IMR-90 (cell line): Measurements from ENCODE around the gene ASF1B. TPM values are rescaled to one million over a fixed set of nuclear protein-coding genes. Genes with fewer than 3 reads are reported as not detected.

Experiments
- ATAC-seq: fragments of 200-7000 bp; cut with Tn5 transposase; 2 replicates; pipeline ENCODE4 v1.9.1; 2020; ENCODE audit warnings: low read depth, mild to moderate bottlenecking, moderate library complexity
- BruUV-seq: library from RNA; stranded (reverse); fragments of 400-500 nt; replicated peaks from 2 replicates; lab custom pipeline; 2021; lab: Mats Ljungman, UMichigan
- CTCF ChIA-PET: fragments of 300-600 bp; formaldehyde crosslinking; extraction: SDS; loops from one replicate; lab custom pipeline; 2021; ENCODE audit warnings: antibody characterized with exemption; lab: Yijun Ruan, JAX
- POLR2A ChIA-PET: fragments of 300-600 bp; sonication (Branson Sonifier 250); formaldehyde crosslinking; loops from one replicate; lab custom pipeline; 2022; ENCODE audit warnings: antibody characterized with exemption; ENCODE audit not compliant: unreplicated experiment; lab: Charles Lee
- DNase-seq: peaks from one replicate; pipeline ENCODE4 v3.0.0; 2013
- H2AFZ ChIP-seq: replicated peaks from 2 replicates; pipeline ENCODE3; 2013; ENCODE audit warnings: low read length, mild to moderate bottlenecking; ENCODE audit not compliant: poor library complexity
- H2AK5ac ChIP-seq: 2 replicates; pipeline ENCODE4 v1.6.1; 2013; ENCODE audit warnings: low read depth, low read length, inconsistent platforms
- H2AK9ac ChIP-seq: replicated peaks from 2 replicates; pipeline ENCODE3; 2013; ENCODE audit warnings: mild to moderate bottlenecking, low read depth, low read length, moderate library complexity; ENCODE audit not compliant: poor library complexity
- H2BK120ac ChIP-seq: 2 replicates; pipeline ENCODE4 v1.6.1; 2013; ENCODE audit warnings: low read depth, low read length, inconsistent platforms
- H2BK15ac ChIP-seq: 3 replicates; pipeline ENCODE4 v1.6.1; 2013; ENCODE audit warnings: low read depth, low read length, inconsistent platforms
- H2BK20ac ChIP-seq: 2 replicates; pipeline ENCODE4 v1.6.1; 2013; ENCODE audit warnings: low read depth, mild to moderate bottlenecking, inconsistent platforms, low read length, moderate library complexity
- H2BK5ac ChIP-seq: 2 replicates; pipeline ENCODE4 v1.6.1; 2013; ENCODE audit warnings: mild to moderate bottlenecking, low read depth, low read length, inconsistent platforms; ENCODE audit not compliant: poor library complexity, severe bottlenecking
- H3K14ac ChIP-seq: replicated peaks from 2 replicates; pipeline ENCODE4 v1.6.1; 2013; ENCODE audit warnings: low read depth, low read length, inconsistent platforms
- H3K18ac ChIP-seq: 2 replicates; pipeline ENCODE4 v1.6.1; 2013; ENCODE audit warnings: low read depth, low read length, control low read depth
- H3K23ac ChIP-seq: 2 replicates; pipeline ENCODE4 v1.6.1; 2013; ENCODE audit warnings: low read depth, low read length, inconsistent platforms
- H3K27ac ChIP-seq: 2 replicates; pipeline ENCODE4 v1.5.1; 2013; ENCODE audit warnings: mild to moderate bottlenecking, control low read depth, low read length; ENCODE audit not compliant: insufficient read depth
- H3K27me3 ChIP-seq: 2 replicates; pipeline ENCODE4 v1.6.1; 2013; ENCODE audit warnings: low read length; ENCODE audit not compliant: control insufficient read depth, insufficient read depth
- H3K36me3 ChIP-seq: 2 replicates; pipeline ENCODE4 v1.6.1; 2013; ENCODE audit warnings: low read length, mixed read lengths; ENCODE audit not compliant: control insufficient read depth, insufficient read depth
- H3K4ac ChIP-seq: 2 replicates; pipeline ENCODE4 v1.6.1; 2013; ENCODE audit warnings: low read depth, low read length, inconsistent platforms
- H3K4me1 ChIP-seq: 2 replicates; pipeline ENCODE4 v1.6.1; 2013; ENCODE audit warnings: low read length, mixed read lengths; ENCODE audit not compliant: control insufficient read depth, insufficient read depth
- H3K4me2 ChIP-seq: 2 replicates; pipeline ENCODE4 v1.6.1; 2013; ENCODE audit warnings: low read depth, mild to moderate bottlenecking, control low read depth, low read length, moderate library complexity
- H3K4me3 ChIP-seq: 2 replicates; pipeline ENCODE4 v1.5.1; 2013; ENCODE audit warnings: low read depth, mild to moderate bottlenecking, control low read depth, low read length, moderate library complexity; ENCODE audit not compliant: insufficient read depth
- H3K56ac ChIP-seq: 2 replicates; pipeline ENCODE4 v1.6.1; 2013; ENCODE audit warnings: low read length, inconsistent platforms; ENCODE audit not compliant: insufficient read depth; ENCODE audit errors: extremely low read depth
- H3K79me1 ChIP-seq, 2 experiments: 2 replicates each; pipeline ENCODE4 v1.6.1; 2013; ENCODE audit warnings: low read length in 2 of 2, inconsistent platforms in 1 of 2, low read depth in 1 of 2
- H3K9ac ChIP-seq: 2 replicates; pipeline ENCODE4 v1.6.1; 2013; ENCODE audit warnings: low read depth, low read length, control low read depth
- H3K9me1 ChIP-seq: 2 replicates; pipeline ENCODE4 v1.6.1; 2013; ENCODE audit warnings: low read length, inconsistent platforms; ENCODE audit not compliant: insufficient read depth
- H3K9me3 ChIP-seq: 2 replicates; pipeline ENCODE4 v1.6.1; 2013; ENCODE audit warnings: low read length; ENCODE audit not compliant: control insufficient read depth, insufficient read depth
- H4K20me1 ChIP-seq: 2 replicates; pipeline ENCODE4 v1.6.1; 2013; ENCODE audit warnings: low read length, inconsistent platforms; ENCODE audit not compliant: insufficient read depth
- H4K5ac ChIP-seq: 2 replicates; pipeline ENCODE4 v1.6.1; 2013; ENCODE audit warnings: mild to moderate bottlenecking, low read depth, low read length, control low read depth
- H4K8ac ChIP-seq, 2 experiments: 2 replicates each; pipeline ENCODE4 v1.6.1; 2013; ENCODE audit warnings: low read depth in 2 of 2, low read length in 2 of 2, control low read depth in 1 of 2, inconsistent platforms in 1 of 2
- H4K91ac ChIP-seq: 2 replicates; pipeline ENCODE4 v1.6.1; 2013; ENCODE audit warnings: low read depth, low read length, inconsistent platforms; ENCODE audit not compliant: insufficient read depth
- BHLHE40 ChIP-seq: fragments of 150-350 bp; IDR thresholded peaks from 2 replicates; pipeline ENCODE4 v1.6.1; 2016; ENCODE audit warnings: mild to moderate bottlenecking, low read depth, low read length
- CEBPB ChIP-seq: IDR thresholded peaks from 2 replicates; pipeline ENCODE4 v1.6.1; 2012; ENCODE audit warnings: low read depth, low read length, improper control_type of control experiment
- CHD1 ChIP-seq: IDR thresholded peaks from 2 replicates; pipeline ENCODE4 v1.6.1; 2012; ENCODE audit warnings: low read depth, low read length, improper control_type of control experiment
- CTCF ChIP-seq: conservative IDR thresholded peaks from 2 replicates; pipeline ENCODE4 v1.5.1; 2012; ENCODE audit warnings: mild to moderate bottlenecking, low read depth, low read length, improper control_type of control experiment
- ELK1 ChIP-seq: fragments of 150-350 bp; IDR thresholded peaks from 2 replicates; pipeline ENCODE4 v1.6.1; 2016; ENCODE audit warnings: low read depth, mild to moderate bottlenecking, low read length, moderate library complexity, borderline replicate concordance
- FOS ChIP-seq: fragments of 150-350 bp; IDR thresholded peaks from 2 replicates; pipeline ENCODE4 v1.6.1; 2016; ENCODE audit warnings: low read depth, low read length
- MAFK ChIP-seq: IDR thresholded peaks from 2 replicates; pipeline ENCODE4 v1.6.1; 2012; ENCODE audit warnings: low read depth, low read length, improper control_type of control experiment
- MAZ ChIP-seq: IDR thresholded peaks from 2 replicates; pipeline ENCODE4 v1.6.1; 2012; ENCODE audit warnings: low read depth, mild to moderate bottlenecking, low read length, improper control_type of control experiment, moderate library complexity, borderline replicate concordance
- MXI1 ChIP-seq: IDR thresholded peaks from 2 replicates; pipeline ENCODE4 v1.6.1; 2012; ENCODE audit warnings: low read depth, mild to moderate bottlenecking, low read length, moderate library complexity, borderline replicate concordance
- NFE2L2 ChIP-seq: fragments of 150-350 bp; IDR thresholded peaks from 2 replicates; pipeline ENCODE4 v1.6.1; 2016; ENCODE audit warnings: low read depth, mild to moderate bottlenecking, low read length
- POLR2A ChIP-seq: IDR thresholded peaks from 2 replicates; pipeline ENCODE4 v1.6.1; 2012; ENCODE audit warnings: mild to moderate bottlenecking, low read depth, low read length
- RAD21 ChIP-seq: IDR thresholded peaks from 2 replicates; pipeline ENCODE4 v1.6.1; 2012; ENCODE audit warnings: low read length, improper control_type of control experiment
- RCOR1 ChIP-seq: IDR thresholded peaks from 2 replicates; pipeline ENCODE4 v1.6.1; 2012; ENCODE audit warnings: mild to moderate bottlenecking, low read length, improper control_type of control experiment; ENCODE audit not compliant: insufficient replicate concordance
- RFX5 ChIP-seq: IDR thresholded peaks from 2 replicates; pipeline ENCODE4 v1.8.0; 2012; ENCODE audit warnings: low read depth, mild to moderate bottlenecking, low read length, moderate library complexity
- SMC3 ChIP-seq: fragments of 150-350 bp; IDR thresholded peaks from 2 replicates; pipeline ENCODE4 v1.6.1; 2016; ENCODE audit warnings: low read depth, mild to moderate bottlenecking, antibody characterized with exemption, low read length, moderate library complexity
- USF2 ChIP-seq: fragments of 150-350 bp; IDR thresholded peaks from 2 replicates; pipeline ENCODE4 v1.6.1; 2017; ENCODE audit warnings: mild to moderate bottlenecking, antibody characterized with exemption, low read length, low read depth
- WGBS, 2 experiments: methylation state at CpG; one replicate each; pipeline versions ENCODE4 v1.1.5 to v1.1.7; 2013; ENCODE audit warnings: missing lambda C conversion rate in 2 of 2; ENCODE audit not compliant: insufficient read length in 1 of 2; ENCODE audit errors: extremely low coverage in 2 of 2; 5-methylcytosine and 5-hydroxymethylcytosine counted together
- dilution Hi-C: fragments of 300-500 bp; cut with HindIII; formaldehyde crosslinking; loops from one replicate; pipeline ENCODE4 v1.14.3; 2018; ENCODE audit warnings: low sequenced_read_pairs; ENCODE audit not compliant: unreplicated experiment
- in situ Hi-C: fragments of 300-500 bp; cut with MboI; formaldehyde crosslinking; loops from 3 replicates; pipeline ENCODE4 v1.14.3; 2019; ENCODE audit warnings: low sequenced_read_pairs, inconsistent platforms, mixed read lengths
- intact Hi-C: fragments of 100-400 bp; cut with micrococcal nuclease; formaldehyde crosslinking; loops from 2 replicates; pipeline ENCODE4 v1.10.0; 2022
- polyA plus RNA-seq, 3 experiments: library from polyadenylated mRNA; depleted of rRNA; stranded (reverse); fragments of >200 nt; gene quantifications; 2 replicates each; pipeline ENCODE4 v1.2.3, GENCODE V29; 2012; ENCODE audit warnings: low replicate concordance in 1 of 3
- total RNA-seq: library from RNA; depleted of rRNA; stranded (reverse); fragments of >200 nt; gene quantifications from 2 replicates; pipeline ENCODE4 v1.2.3, GENCODE V29; 2012

Gene ASF1B
- total and polyA plus RNA-seq, 2 of the 4 experiments (the other 2 are of a cell fraction): 10.4 to 12.1 TPM

GRCh38 chr19:14111486-14111885 lies 24.9 kb downstream of the ASF1B start:
- Histone ChIP-seq H3K27me3 (no peaks in the 10 kb centered on the region), H2AK9ac (no peak overlapping the region), H3K18ac (no peak overlapping the region), H4K8ac (no peak overlapping the region), H3K4me2 (no peak overlapping the region), H3K4me3 (no peak overlapping the region), H3K4me1 (peaks cover 14% of the 10 kb centered on the region), H3K36me3 (peaks cover 2% of the 10 kb centered on the region; the same call in 1 of the 2 replicates), H4K20me1 (peaks cover 3% of the 10 kb centered on the region), H3K9ac (no peak overlapping the region), H2BK20ac (no peak overlapping the region), H2AK5ac (no peak overlapping the region), H2BK120ac (no peak overlapping the region), H4K5ac (no peak overlapping the region), H2AFZ (no peak overlapping the region), H2BK5ac (no peak overlapping the region), H3K14ac (no peak overlapping the region), H3K79me1 (peaks cover 15 to 73% of the 10 kb centered on the region in 2 experiments), H2BK15ac (no peak overlapping the region), H3K4ac (no peak overlapping the region), H4K91ac (no peak overlapping the region), H3K9me3 (no peaks in the 10 kb centered on the region), H3K9me1 (peaks cover 13% of the 10 kb centered on the region; the same call in 1 of the 2 replicates), H3K27ac (no peak overlapping the region), H3K56ac (no peak overlapping the region), H3K23ac (no peak overlapping the region)
- no TSS peak for BruUV-seq
- dilution Hi-C loops: no loop called here
- in situ Hi-C loops: no loop called here
- intact Hi-C loops: no loop called here
- no CpG with 5 or more reads among the region's 1 CpG for WGBS, 2 experiments
- no peak for ATAC-seq
- ChIA-PET CTCF (no interaction called here), POLR2A (interaction anchor here (0.6 kb wide), 1 partner anchor 236 kb away, joined by 3 read pairs; no protein-coding TSS in a partner anchor)
- TF ChIP-seq CEBPB (no peak), ELK1 (no peak), MAZ (no peak), CHD1 (no peak), MXI1 (no peak), POLR2A (no peak), NFE2L2 (no peak), SMC3 (no peak), MAFK (no peak), BHLHE40 (no peak), FOS (no peak), USF2 (no peak), RAD21 (no peak), RCOR1 (no peak), CTCF (no peak), RFX5 (no peak)
- no peak for DNase-seq
